ENCODE measurements around the gene FAM110A.

Gene FAM110A

DNA sequence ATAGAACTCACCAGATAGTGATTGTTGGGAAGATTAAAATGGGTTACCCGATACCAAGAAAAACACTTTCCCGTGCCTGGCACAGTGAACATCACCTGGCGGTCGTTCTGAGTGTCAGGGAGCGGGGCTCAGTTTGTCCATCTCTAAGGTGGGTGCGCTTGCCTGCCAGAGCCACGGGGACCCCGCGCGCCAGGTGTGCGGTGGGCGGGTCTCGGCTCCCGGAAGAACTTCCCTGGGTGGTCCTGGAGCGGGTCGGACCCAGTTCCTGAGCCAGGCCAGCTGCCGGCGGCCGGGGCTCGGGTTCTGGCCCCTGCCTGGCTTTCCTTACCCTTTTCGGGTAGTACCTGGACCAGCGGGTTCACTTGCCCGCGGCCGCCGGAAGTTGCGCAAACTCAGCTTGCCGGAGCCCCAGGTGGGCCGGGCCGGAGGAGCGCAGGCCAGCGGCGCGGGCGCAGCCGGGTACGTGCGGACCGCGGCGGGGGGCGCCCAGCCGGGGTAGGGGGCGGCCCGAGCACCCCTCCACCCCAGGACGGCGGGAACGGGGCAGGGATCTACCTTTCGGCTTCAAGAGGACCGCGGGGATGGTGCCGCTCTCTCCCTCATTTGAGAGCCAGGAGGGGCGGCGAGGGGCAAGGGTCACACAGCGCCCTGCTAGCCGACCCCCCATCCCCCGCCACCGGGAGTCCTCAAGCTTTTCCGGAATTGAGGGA, 7.5 kb downstream of the FAM110A start:
- H3K36me3 ChIP-seq (ENCODE audit: insufficient read depth, low read length): no peaks in the 10 kb centered on the region
- H3K4me2 ChIP-seq (ENCODE audit: low read depth, low read length, poor library complexity, severe bottlenecking): no peak overlapping the region
- peaks cover 58% of the 10 kb centered on the region for H3K79me2 ChIP-seq (ENCODE audit: insufficient read depth, low read length)
- H3F3A ChIP-seq (ENCODE audit: low read depth): no peaks in the 10 kb centered on the region
- H4K20me1 ChIP-seq (ENCODE audit: insufficient read depth, low read length, poor library complexity, severe bottlenecking): no peaks in the 10 kb centered on the region
- peaks cover 65% of the 10 kb centered on the region for H3K4me1 ChIP-seq (ENCODE audit: insufficient read depth, low read length, poor library complexity, severe bottlenecking)
- no peak overlapping the region for H3K9ac ChIP-seq (ENCODE audit: low read depth, low read length, poor library complexity, severe bottlenecking)
- H3K27me3 ChIP-seq (ENCODE audit: insufficient read depth, low read length, poor library complexity, severe bottlenecking): no peaks in the 10 kb centered on the region
- no peak for TF ChIP-seq EZH2phosphoT487 (IDR thresholded peaks at IDR 0.05; ENCODE audit: borderline replicate concordance)
- TF ChIP-seq, protein P1, sequence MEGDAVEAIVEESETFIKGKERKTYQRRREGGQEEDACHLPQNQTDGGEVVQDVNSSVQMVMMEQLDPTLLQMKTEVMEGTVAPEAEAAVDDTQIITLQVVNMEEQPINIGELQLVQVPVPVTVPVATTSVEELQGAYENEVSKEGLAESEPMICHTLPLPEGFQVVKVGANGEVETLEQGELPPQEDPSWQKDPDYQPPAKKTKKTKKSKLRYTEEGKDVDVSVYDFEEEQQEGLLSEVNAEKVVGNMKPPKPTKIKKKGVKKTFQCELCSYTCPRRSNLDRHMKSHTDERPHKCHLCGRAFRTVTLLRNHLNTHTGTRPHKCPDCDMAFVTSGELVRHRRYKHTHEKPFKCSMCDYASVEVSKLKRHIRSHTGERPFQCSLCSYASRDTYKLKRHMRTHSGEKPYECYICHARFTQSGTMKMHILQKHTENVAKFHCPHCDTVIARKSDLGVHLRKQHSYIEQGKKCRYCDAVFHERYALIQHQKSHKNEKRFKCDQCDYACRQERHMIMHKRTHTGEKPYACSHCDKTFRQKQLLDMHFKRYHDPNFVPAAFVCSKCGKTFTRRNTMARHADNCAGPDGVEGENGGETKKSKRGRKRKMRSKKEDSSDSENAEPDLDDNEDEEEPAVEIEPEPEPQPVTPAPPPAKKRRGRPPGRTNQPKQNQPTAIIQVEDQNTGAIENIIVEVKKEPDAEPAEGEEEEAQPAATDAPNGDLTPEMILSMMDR (conservative IDR thresholded peaks at IDR 0.05; ENCODE audit: low read length): no peak
- H3K9me2 ChIP-seq (replicated peaks; ENCODE audit: low read depth, low read length): no peaks in the 10 kb centered on the region
- H3K4me3 ChIP-seq (ENCODE audit: low read length, poor library complexity, severe bottlenecking): no peak overlapping the region
- H3K9me3 ChIP-seq (ENCODE audit: insufficient read depth, low read depth, low read length): no peaks in the 10 kb centered on the region
- H2AFZ ChIP-seq (ENCODE audit: low read length): no peak overlapping the region

DNA sequence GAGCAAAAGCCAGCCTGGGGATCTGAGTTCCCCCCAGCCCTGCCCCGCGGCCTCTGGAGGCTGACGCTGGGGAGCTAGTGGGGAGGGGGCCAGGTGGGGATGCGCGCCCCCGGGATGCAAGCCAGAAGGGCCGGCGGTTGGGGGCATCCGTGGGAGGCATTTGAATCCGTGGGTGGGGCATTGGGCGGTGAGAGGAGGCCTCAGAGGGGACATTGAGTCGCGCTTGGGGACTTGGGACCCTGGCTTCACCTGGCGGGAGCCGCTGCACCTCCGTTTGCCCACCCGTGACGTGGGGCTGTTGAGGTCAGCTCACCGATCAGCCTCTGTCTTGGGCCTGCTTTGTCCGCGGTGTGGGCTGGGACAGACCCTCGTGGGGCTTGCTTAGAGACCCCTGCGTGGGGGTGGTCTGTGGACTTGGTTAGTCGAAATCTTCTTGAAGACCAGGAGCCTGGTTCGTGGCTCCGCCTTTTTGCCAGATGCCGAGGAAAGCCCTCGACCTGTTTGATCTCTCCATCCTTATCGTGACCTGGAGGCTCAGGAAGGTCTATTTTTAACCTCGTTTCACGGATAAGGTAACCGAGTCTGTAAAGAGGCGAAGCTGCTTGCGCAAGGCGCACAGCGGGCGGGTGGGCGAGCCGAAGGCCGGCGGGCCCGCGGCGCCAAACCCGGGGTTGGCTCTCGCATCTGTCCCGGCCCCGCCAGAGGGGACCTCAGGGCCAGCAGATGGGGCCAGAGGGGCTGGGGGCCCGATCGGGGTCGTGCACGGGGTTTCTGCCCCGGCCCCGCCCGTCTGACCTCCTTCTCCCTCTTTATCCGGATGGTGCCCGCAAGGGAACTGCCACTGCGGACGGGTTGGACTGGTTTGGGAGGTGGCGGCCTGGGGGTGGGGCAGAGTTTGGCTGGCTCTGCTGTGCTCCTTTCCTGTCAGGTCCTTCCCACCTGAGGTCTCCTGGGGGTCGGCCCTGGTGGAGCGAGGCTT, 8.3 kb downstream of the FAM110A start:
- Histone ChIP-seq H3K9me2 (replicated peaks; ENCODE audit: low read depth, low read length) (no peaks in the 10 kb centered on the region), H3F3A (ENCODE audit: low read depth) (no peaks in the 10 kb centered on the region), H3K9me3 (ENCODE audit: insufficient read depth, low read depth, low read length) (no peaks in the 10 kb centered on the region), H3K4me3 (ENCODE audit: low read length, poor library complexity, severe bottlenecking) (no peak overlapping the region), H3K27me3 (ENCODE audit: insufficient read depth, low read length, poor library complexity, severe bottlenecking) (no peaks in the 10 kb centered on the region), H3K36me3 (ENCODE audit: insufficient read depth, low read length) (no peaks in the 10 kb centered on the region), H3K4me1 (ENCODE audit: insufficient read depth, low read length, poor library complexity, severe bottlenecking) (peaks cover 66% of the 10 kb centered on the region), H2AFZ (ENCODE audit: low read length) (no peak overlapping the region), H3K79me2 (ENCODE audit: insufficient read depth, low read length) (peaks cover 66% of the 10 kb centered on the region), H4K20me1 (ENCODE audit: insufficient read depth, low read length, poor library complexity, severe bottlenecking) (no peaks in the 10 kb centered on the region), H3K9ac (ENCODE audit: low read depth, low read length, poor library complexity, severe bottlenecking) (no peak overlapping the region), H3K4me2 (ENCODE audit: low read depth, low read length, poor library complexity, severe bottlenecking) (no peak overlapping the region)
- TF ChIP-seq EZH2phosphoT487 (IDR thresholded peaks at IDR 0.05; ENCODE audit: borderline replicate concordance): no peak
- TF ChIP-seq, protein P1 (conservative IDR thresholded peaks at IDR 0.05; ENCODE audit: low read length): no peak

DNA sequence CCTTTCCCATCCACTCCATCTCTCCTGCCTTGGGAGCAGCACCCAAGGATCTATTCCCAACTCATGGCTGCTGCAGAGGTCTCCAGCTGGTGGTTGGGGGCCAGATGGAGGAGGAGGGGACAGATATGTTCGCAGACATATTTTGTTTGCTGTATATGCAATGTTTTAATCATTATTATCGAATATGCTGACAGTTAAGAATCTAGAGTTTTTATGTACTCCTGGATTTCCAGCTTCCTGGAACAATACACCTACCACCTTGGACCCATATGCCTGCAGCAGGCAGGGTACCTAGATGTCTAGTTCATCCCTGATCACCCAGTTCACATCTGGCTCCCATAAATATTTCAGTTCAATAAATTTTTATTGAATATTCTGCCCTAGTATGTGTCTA, 9.0 kb downstream of the FAM110A start:
- Histone ChIP-seq H3K9me3 (ENCODE audit: insufficient read depth, low read depth, low read length) (no peaks in the 10 kb centered on the region), H3K79me2 (ENCODE audit: insufficient read depth, low read length) (peaks cover 67% of the 10 kb centered on the region), H3K36me3 (ENCODE audit: insufficient read depth, low read length) (no peaks in the 10 kb centered on the region), H3F3A (ENCODE audit: low read depth) (no peaks in the 10 kb centered on the region), H3K4me3 (ENCODE audit: low read length, poor library complexity, severe bottlenecking) (no peak overlapping the region), H3K27me3 (ENCODE audit: insufficient read depth, low read length, poor library complexity, severe bottlenecking) (no peaks in the 10 kb centered on the region), H3K4me1 (ENCODE audit: insufficient read depth, low read length, poor library complexity, severe bottlenecking) (peaks cover 66% of the 10 kb centered on the region), H4K20me1 (ENCODE audit: insufficient read depth, low read length, poor library complexity, severe bottlenecking) (no peaks in the 10 kb centered on the region), H2AFZ (ENCODE audit: low read length) (no peak overlapping the region), H3K9me2 (replicated peaks; ENCODE audit: low read depth, low read length) (no peaks in the 10 kb centered on the region), H3K9ac (ENCODE audit: low read depth, low read length, poor library complexity, severe bottlenecking) (no peak overlapping the region), H3K4me2 (ENCODE audit: low read depth, low read length, poor library complexity, severe bottlenecking) (no peak overlapping the region)
- TF ChIP-seq, protein P1 (conservative IDR thresholded peaks at IDR 0.05; ENCODE audit: low read length): no peak
